Astrocyte (in vitro differentiated cells and primary cell): ENCODE results near the gene CLK2. TPM values are rescaled to one million over a fixed set of nuclear protein-coding genes. Genes with fewer than 3 reads are reported as not detected.
A peak's percentile ranks its signal among the peaks of the same experiment; 100 is the strongest.

ENCODE experiments used
- DNase-seq: peaks from one replicate; pipeline ENCODE4 v3.0.0-alpha.2; 2010; ENCODE audit warnings: low read depth
- FAIRE-seq: peaks from 2 replicates; lab custom pipeline; 2011; peaks lifted over from hg19 to GRCh38; lab: Jason Lieb, UNC
- H2AFZ ChIP-seq: 2 replicates; pipeline ENCODE4 v1.6.0; 2012; ENCODE audit warnings: low read depth, low read length, inconsistent platforms
- H3K27ac ChIP-seq: 2 replicates; pipeline ENCODE4 v1.5.1; 2011; ENCODE audit warnings: low read depth, low read length, inconsistent platforms
- H3K27me3 ChIP-seq: 2 replicates; pipeline ENCODE4 v1.6.0; 2011; ENCODE audit warnings: low read length, inconsistent platforms; ENCODE audit not compliant: insufficient read depth
- H3K36me3 ChIP-seq: 2 replicates; pipeline ENCODE4 v1.5.1; 2011; ENCODE audit warnings: low read length, inconsistent platforms; ENCODE audit not compliant: insufficient read depth
- H3K4me1 ChIP-seq: 2 replicates; pipeline ENCODE4 v1.5.1; 2011; ENCODE audit warnings: low read length, inconsistent platforms; ENCODE audit not compliant: insufficient read depth
- H3K4me2 ChIP-seq: 2 replicates; pipeline ENCODE4 v1.6.0; 2012; ENCODE audit warnings: low read length, inconsistent platforms
- H3K4me3 ChIP-seq: 2 replicates; pipeline ENCODE4 v1.5.1; 2011; ENCODE audit warnings: low read depth, mild to moderate bottlenecking, low read length, inconsistent platforms; ENCODE audit not compliant: insufficient read depth
- H3K79me2 ChIP-seq: 2 replicates; pipeline ENCODE4 v1.6.0; 2012; ENCODE audit warnings: mild to moderate bottlenecking, low read length, inconsistent platforms; ENCODE audit not compliant: insufficient read depth
- H3K9ac ChIP-seq: 2 replicates; pipeline ENCODE4 v1.6.0; 2012; ENCODE audit warnings: mild to moderate bottlenecking, low read length, inconsistent platforms
- H3K9me3 ChIP-seq: 2 replicates; pipeline ENCODE4 v1.5.1; 2012; ENCODE audit warnings: low read depth, mild to moderate bottlenecking, low read length, inconsistent platforms; ENCODE audit not compliant: insufficient read depth
- H4K20me1 ChIP-seq: 2 replicates; pipeline ENCODE4 v1.6.0; 2012; ENCODE audit warnings: low read length, inconsistent platforms; ENCODE audit not compliant: insufficient read depth
- H3K27ac Mint-ChIP-seq: one replicate; pipeline ENCODE4 v1.8.0; 2021; ENCODE audit warnings: mild to moderate bottlenecking, mixed read lengths; ENCODE audit not compliant: unreplicated experiment
- H3K27me3 Mint-ChIP-seq: one replicate; pipeline ENCODE4 v1.8.0; 2021; ENCODE audit warnings: low read depth, mixed read lengths; ENCODE audit not compliant: unreplicated experiment
- H3K36me3 Mint-ChIP-seq: one replicate; pipeline ENCODE4 v1.8.0; 2021; ENCODE audit warnings: low read depth, mixed read lengths; ENCODE audit not compliant: unreplicated experiment
- H3K4me1 Mint-ChIP-seq: one replicate; pipeline ENCODE4 v1.8.0; 2021; ENCODE audit warnings: low read depth, mixed read lengths; ENCODE audit not compliant: unreplicated experiment
- H3K4me3 Mint-ChIP-seq: one replicate; pipeline ENCODE4 v1.8.0; 2021; ENCODE audit warnings: mild to moderate bottlenecking, moderate library complexity, mixed read lengths; ENCODE audit not compliant: unreplicated experiment
- H3K9me3 Mint-ChIP-seq: one replicate; pipeline ENCODE4 v1.8.0; 2021; ENCODE audit warnings: mild to moderate bottlenecking, mixed read lengths; ENCODE audit not compliant: unreplicated experiment
- CTCF ChIP-seq: IDR thresholded peaks from 2 replicates; pipeline ENCODE4 v1.5.1; 2011; ENCODE audit warnings: low read depth, mild to moderate bottlenecking, inconsistent platforms, low read length, moderate library complexity; ENCODE audit not compliant: insufficient read depth
- EZH2 ChIP-seq: IDR thresholded peaks from 2 replicates; pipeline ENCODE4 v1.6.1; 2012; ENCODE audit warnings: mild to moderate bottlenecking, low read length, inconsistent platforms; ENCODE audit not compliant: insufficient read depth
- total RNA-seq: library from RNA; stranded (reverse); gene quantifications from 2 replicates; pipeline ENCODE4 v1.2.1, GENCODE V29; 2021

Gene CLK2
- total RNA-seq, 1 donor from 2014 or later, result 31.7 TPM

GRCh38 chr1:155309423-155310021, 36.2 kb upstream of the CLK2 start:
- H2AFZ ChIP-seq, result peak overlapping the region; percentile 72
- peak overlapping the region; percentile 93 for H3K4me2 ChIP-seq
- peak overlapping the region; percentile 97 for H3K9ac ChIP-seq
- no peaks in the 10 kb centered on the region for H3K36me3 Mint-ChIP-seq
- H3K27me3 Mint-ChIP-seq, result no peaks in the 10 kb centered on the region
- FAIRE-seq, result no peak
- peaks cover 8% of the 10 kb centered on the region for H3K4me1 ChIP-seq
- peak overlapping the region; percentile 94 for H3K4me3 ChIP-seq
- peak overlapping the region; percentile 81 for H3K27ac ChIP-seq
- H3K9me3 Mint-ChIP-seq, result peaks cover 2% of the 10 kb centered on the region
- peaks cover 15% of the 10 kb centered on the region for H3K4me1 Mint-ChIP-seq
- H3K27ac Mint-ChIP-seq, result peak overlapping the region; percentile 98
- DNase-seq, result no peak
- H3K4me3 Mint-ChIP-seq, result peak overlapping the region; percentile 98
- H4K20me1 ChIP-seq, result peaks cover 20% of the 10 kb centered on the region
- no peaks in the 10 kb centered on the region for H3K9me3 ChIP-seq
- no peaks in the 10 kb centered on the region for H3K27me3 ChIP-seq
- peaks cover 7% of the 10 kb centered on the region for H3K36me3 ChIP-seq
- no peak for TF ChIP-seq EZH2
- peaks cover 44% of the 10 kb centered on the region for H3K79me2 ChIP-seq

- Mint-ChIP-seq H3K27me3 (no peaks in the 10 kb centered on the region), H3K27ac (peak within 1 kb of the TSS; percentile 98), H3K4me1 (peaks cover 15% of the 10 kb centered on the region), H3K9me3 (peaks cover 3% of the 10 kb centered on the region), H3K36me3 (no peaks in the 10 kb centered on the region), H3K4me3 (peak within 1 kb of the TSS; percentile 98)
- Histone ChIP-seq H2AFZ (peak within 1 kb of the TSS; percentile 72), H3K27me3 (no peaks in the 10 kb centered on the region), H3K9me3 (no peaks in the 10 kb centered on the region), H4K20me1 (peaks cover 20% of the 10 kb centered on the region), H3K4me3 (peak within 1 kb of the TSS; percentile 94), H3K27ac (peak within 1 kb of the TSS; percentile 81), H3K9ac (peak within 1 kb of the TSS; percentile 97), H3K79me2 (peaks cover 44% of the 10 kb centered on the region), H3K4me1 (peaks cover 8% of the 10 kb centered on the region), H3K4me2 (peak within 1 kb of the TSS; percentile 93), H3K36me3 (peaks cover 5% of the 10 kb centered on the region)
- DNase-seq (peak; percentile 98), FAIRE-seq (peak; percentile 55)
- TF ChIP-seq EZH2 (no peak), CTCF (no peak)
These were observed 35.5 kb upstream of the CLK2 start, which contains the start of gene FDPS for GRCh38 chr1:155308493-155309422. Gene FDPS, plus strand, starts transcription at chr1:155308866. Its CDS starts 924 bp downstream, at chr1:155309790.

- Histone ChIP-seq H3K9me3 (no peaks in the 10 kb centered on the region), H3K27ac (no peak overlapping the region), H3K27me3 (no peaks in the 10 kb centered on the region), H3K9ac (no peak overlapping the region), H3K4me3 (no peak overlapping the region), H4K20me1 (peaks cover 9% of the 10 kb centered on the region), H3K4me2 (no peak overlapping the region), H3K36me3 (no peaks in the 10 kb centered on the region), H3K4me1 (peaks cover 8% of the 10 kb centered on the region), H3K79me2 (peaks cover 33% of the 10 kb centered on the region), H2AFZ (no peak overlapping the region)
- peak overlapping the region; percentile 34 for H3K4me3 Mint-ChIP-seq
- FAIRE-seq (no peak), DNase-seq (no peak)
- peaks cover 15% of the 10 kb centered on the region for H3K4me1 Mint-ChIP-seq
- peaks cover 5% of the 10 kb centered on the region for H3K9me3 Mint-ChIP-seq
- TF ChIP-seq EZH2 (no peak), CTCF (peak; percentile 34)
- H3K27me3 Mint-ChIP-seq, result no peaks in the 10 kb centered on the region
- no peaks in the 10 kb centered on the region for H3K36me3 Mint-ChIP-seq
- H3K27ac Mint-ChIP-seq, result peak overlapping the region; percentile 53
These were observed 34.0 kb upstream of the CLK2 start for GRCh38 chr1:155307247-155307740.
